PC-9 (cell line): ENCODE measurements around the gene FAM193A. TPM values are rescaled to one million over a fixed set of nuclear protein-coding genes. Genes with fewer than 3 reads are reported as not detected.

Experiments used
- BruUV-seq: library from RNA; stranded (reverse); fragments of 400-500 nt; replicated peaks from 2 replicates; lab custom pipeline; 2021; lab: Mats Ljungman, UMichigan
- CTCF ChIA-PET: fragments of 300-600 bp; sonication (Branson Sonifier 250); formaldehyde crosslinking; loops from one replicate; lab custom pipeline; 2022; ENCODE audit warnings: antibody characterized with exemption; lab: Charles Lee
- POLR2A ChIA-PET: fragments of 300-600 bp; sonication (Branson Sonifier 250); formaldehyde crosslinking; loops from one replicate; lab custom pipeline; 2022; ENCODE audit warnings: antibody characterized with exemption; ENCODE audit not compliant: unreplicated experiment; lab: Charles Lee
- DNase-seq, 2 experiments: peaks; one replicate each; pipeline versions ENCODE4 v3.0.0 to v3.0.0-alpha.2; 2015 to 2022; ENCODE audit warnings: mixed read lengths in 1 of 2
- H2AFZ ChIP-seq: fragments of 200-600 bp; sonication (generic); 2 replicates; pipeline ENCODE4 v1.8.1; 2017; ENCODE audit warnings: antibody characterized with exemption
- H3F3A ChIP-seq: fragments of 200-600 bp; sonication (generic); 2 replicates; pipeline ENCODE4 v1.8.1; 2017; ENCODE audit warnings: antibody characterized with exemption, mild to moderate bottlenecking, low read depth; ENCODE audit not compliant: insufficient read depth
- H3K27ac ChIP-seq: fragments of 200-600 bp; sonication (generic); 2 replicates; pipeline ENCODE4 v1.6.1; 2016; ENCODE audit warnings: mixed run types
- H3K27me3 ChIP-seq: fragments of 200-600 bp; sonication (generic); 2 replicates; pipeline ENCODE4 v1.6.1; 2016; ENCODE audit warnings: low read depth, mixed run types; ENCODE audit not compliant: insufficient read depth
- H3K36me3 ChIP-seq: fragments of 200-600 bp; sonication (generic); 2 replicates; pipeline ENCODE4 v1.6.1; 2016; ENCODE audit warnings: low read depth, mixed run types
- H3K4me1 ChIP-seq: fragments of 200-600 bp; sonication (generic); replicated peaks from 2 replicates; pipeline ENCODE4 v1.6.1; 2016; ENCODE audit warnings: mixed run types; ENCODE audit not compliant: insufficient read depth
- H3K4me2 ChIP-seq: fragments of 200-600 bp; sonication (generic); 2 replicates; pipeline ENCODE4 v1.6.1; 2017; ENCODE audit warnings: mixed run types
- H3K4me3 ChIP-seq: fragments of 200-600 bp; sonication (generic); 2 replicates; pipeline ENCODE4 v1.6.1; 2016; ENCODE audit warnings: mixed run types
- H3K79me2 ChIP-seq: fragments of 200-600 bp; sonication (generic); 2 replicates; pipeline ENCODE4 v1.6.1; 2017; ENCODE audit warnings: low read depth, mixed run types
- H3K9me2 ChIP-seq: fragments of 200-600 bp; sonication (generic); 2 replicates; pipeline ENCODE4 v1.8.1; 2017; ENCODE audit warnings: mild to moderate bottlenecking; ENCODE audit not compliant: insufficient read depth
- H3K9me3 ChIP-seq: fragments of 200-600 bp; sonication (generic); 2 replicates; pipeline ENCODE4 v1.8.1; 2016; ENCODE audit warnings: low read depth; ENCODE audit not compliant: insufficient read depth
- H4K20me1 ChIP-seq: fragments of 200-600 bp; sonication (generic); 2 replicates; pipeline ENCODE4 v1.8.1; 2017; ENCODE audit not compliant: insufficient read depth
- CTCF ChIP-seq: fragments of 200-600 bp; sonication (generic); conservative IDR thresholded peaks from 2 replicates; pipeline ENCODE4 v1.6.1; 2017; ENCODE audit warnings: mixed run types, antibody characterized with exemption, mild to moderate bottlenecking, moderate library complexity
- EZH2 ChIP-seq: fragments of 200-600 bp; sonication (generic); IDR thresholded peaks from 2 replicates; pipeline ENCODE4 v1.8.0; 2017; ENCODE audit warnings: antibody characterized with exemption, low read depth
- intact Hi-C: fragments of 100-400 bp; cut with micrococcal nuclease; formaldehyde crosslinking; loops from one replicate; pipeline ENCODE4 v1.10.0; 2022; ENCODE audit not compliant: unreplicated experiment
- total RNA-seq: library from RNA; stranded (reverse); gene quantifications from 2 replicates; pipeline ENCODE4 v1.2.3, GENCODE V29; 2021

The FAM193A gene
- total RNA-seq, 1 experiment from 2014 or later: 23.4 TPM

- H3K9me3 ChIP-seq: no peaks in the 10 kb centered on the region
- no peak overlapping the region for H3K4me2 ChIP-seq
- no peaks in the 10 kb centered on the region for H3K27me3 ChIP-seq
- H2AFZ ChIP-seq: no peak overlapping the region
- ChIA-PET POLR2A (no interaction called here), CTCF (no interaction called here)
- H3K4me1 ChIP-seq: no peaks in the 10 kb centered on the region
- TF ChIP-seq CTCF (no peak), EZH2 (no peak)
- no TSS peak for BruUV-seq
- H3K27ac ChIP-seq: no peak overlapping the region
- H3K4me3 ChIP-seq: no peak overlapping the region
- DNase-seq: no peak
- peaks cover 2% of the 10 kb centered on the region; the same call in 1 of the 2 replicates for H4K20me1 ChIP-seq
- no peaks in the 10 kb centered on the region for H3F3A ChIP-seq
- intact Hi-C loops: no loop called here
- no peaks in the 10 kb centered on the region for H3K36me3 ChIP-seq
- peaks cover 65% of the 10 kb centered on the region for H3K79me2 ChIP-seq
- no peaks in the 10 kb centered on the region for H3K9me2 ChIP-seq
These were observed 14.7 kb downstream of the FAM193A start for GRCh38 chr4:2551118-2551517.

GRCh38 chr4:2552806-2553205, 16.4 kb downstream of the FAM193A start:
- Histone ChIP-seq H3K4me1 (no peaks in the 10 kb centered on the region), H3K4me3 (no peak overlapping the region), H3K36me3 (no peaks in the 10 kb centered on the region), H3K9me2 (no peaks in the 10 kb centered on the region), H3K4me2 (no peak overlapping the region), H3K9me3 (no peaks in the 10 kb centered on the region), H2AFZ (no peak overlapping the region), H3K27ac (no peak overlapping the region), H4K20me1 (peaks cover 4% of the 10 kb centered on the region; the same call in 1 of the 2 replicates), H3K27me3 (no peaks in the 10 kb centered on the region), H3K79me2 (peaks cover 65% of the 10 kb centered on the region), H3F3A (no peaks in the 10 kb centered on the region)
- intact Hi-C loops: no loop called here
- no peak for DNase-seq
- TF ChIP-seq EZH2 (no peak), CTCF (no peak)
- POLR2A ChIA-PET: no interaction called here
- CTCF ChIA-PET: no interaction called here
- BruUV-seq: no TSS peak

- Histone ChIP-seq H3K36me3 (no peaks in the 10 kb centered on the region), H4K20me1 (peaks cover 4% of the 10 kb centered on the region; the same call in 1 of the 2 replicates), H3K27ac (no peak overlapping the region), H3F3A (no peaks in the 10 kb centered on the region), H3K4me1 (no peaks in the 10 kb centered on the region), H3K27me3 (no peaks in the 10 kb centered on the region), H3K9me3 (no peaks in the 10 kb centered on the region), H2AFZ (no peak overlapping the region), H3K4me3 (no peak overlapping the region), H3K9me2 (no peaks in the 10 kb centered on the region), H3K79me2 (peaks cover 42% of the 10 kb centered on the region), H3K4me2 (no peak overlapping the region)
- no peak for TF ChIP-seq CTCF
- no peak for TF ChIP-seq EZH2
- CTCF ChIA-PET: no interaction called here
- intact Hi-C loops: no loop called here
- no TSS peak for BruUV-seq
- POLR2A ChIA-PET: no interaction called here
- DNase-seq: no peak
These were observed 21.9 kb downstream of the FAM193A start for GRCh38 chr4:2558301-2558700.
